Measurements from ENCODE around the gene RETN. TPM values are rescaled to one million over a fixed set of nuclear protein-coding genes. Genes with fewer than 3 reads are reported as not detected.

The RETN gene
- total RNA-seq, 1 donor from 2014 or later, result 8.5 TPM

DNA sequence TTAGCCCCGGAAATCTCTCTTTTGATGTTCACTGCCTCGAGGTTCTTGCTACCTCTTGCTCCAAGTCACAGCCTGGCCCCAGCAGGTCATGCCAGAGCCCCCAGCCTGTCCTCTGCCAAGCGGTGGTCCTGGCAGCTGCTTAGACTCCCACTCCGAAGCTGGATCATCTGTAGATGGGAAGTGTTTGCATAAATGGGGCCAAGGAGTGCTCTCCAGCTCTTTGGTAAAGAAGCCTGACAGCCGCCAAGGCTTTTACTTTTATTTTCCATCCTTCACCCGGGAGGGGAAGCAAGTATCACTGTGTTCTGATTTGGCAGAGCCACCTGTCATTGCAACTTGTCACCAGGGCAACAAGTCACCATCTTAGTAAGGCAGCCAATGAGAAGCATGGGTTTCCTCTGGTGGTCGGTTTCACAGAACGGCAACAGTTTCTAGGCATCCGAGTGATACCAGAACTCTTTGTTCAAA is 10.6 kb upstream of the RETN start:
- no peak for DNase-seq

GRCh38 chr19:7661744-7662538 is 6.9 kb upstream of the RETN start:
- DNase-seq, result no peak

- no peak for DNase-seq
Measured at GRCh38 chr19:7662657-7663056, 6.2 kb upstream of the RETN start.

- peak; percentile 27 for DNase-seq
Measured at GRCh38 chr19:7663706-7664105, 5.1 kb upstream of the RETN start.

DNA sequence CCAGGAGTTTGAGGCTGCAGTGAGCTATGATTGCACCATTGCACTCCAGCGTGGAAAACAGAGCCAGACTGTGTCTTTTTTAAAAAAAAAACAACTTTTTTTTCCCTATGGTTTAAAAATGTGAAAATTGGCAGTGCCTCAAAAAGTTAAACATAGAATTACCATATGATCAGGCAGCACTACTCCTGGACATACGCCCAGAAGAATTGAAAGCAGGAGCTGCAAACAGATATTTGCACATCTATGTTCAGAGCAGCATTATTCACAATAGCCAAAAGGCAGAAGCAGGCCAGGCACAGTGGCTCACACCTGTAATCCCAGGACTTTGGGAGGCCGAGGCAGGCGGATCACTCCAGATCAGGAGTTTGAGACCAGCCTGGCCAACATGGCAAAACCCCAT is 3.8 kb upstream of the RETN start:
- DNase-seq, result peak; percentile 73

DNA sequence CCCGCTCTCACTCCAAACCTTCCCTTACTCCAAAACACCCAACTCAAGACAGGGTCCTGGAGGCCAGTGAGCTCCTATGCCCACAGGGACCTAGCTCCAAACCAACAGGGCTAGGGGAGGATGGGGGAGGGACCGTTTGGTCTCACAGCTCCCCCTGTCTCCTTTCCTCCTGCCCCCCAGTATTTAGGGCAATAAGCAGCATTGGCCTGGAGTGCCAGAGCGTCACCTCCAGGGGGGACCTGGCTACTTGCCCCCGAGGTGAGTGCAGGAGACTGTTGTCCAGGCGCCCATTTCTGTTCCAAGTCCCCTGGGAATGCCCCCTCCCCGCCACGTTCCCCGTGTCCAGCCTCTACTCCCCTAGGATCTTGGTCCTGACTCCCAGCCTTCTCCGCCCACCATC is 792 bp downstream of the RETN start:
- no peak for DNase-seq

GRCh38 chr19:7670150-7670783 is 1.4 kb downstream of the RETN start:
- peak; percentile 33 for DNase-seq

DNA sequence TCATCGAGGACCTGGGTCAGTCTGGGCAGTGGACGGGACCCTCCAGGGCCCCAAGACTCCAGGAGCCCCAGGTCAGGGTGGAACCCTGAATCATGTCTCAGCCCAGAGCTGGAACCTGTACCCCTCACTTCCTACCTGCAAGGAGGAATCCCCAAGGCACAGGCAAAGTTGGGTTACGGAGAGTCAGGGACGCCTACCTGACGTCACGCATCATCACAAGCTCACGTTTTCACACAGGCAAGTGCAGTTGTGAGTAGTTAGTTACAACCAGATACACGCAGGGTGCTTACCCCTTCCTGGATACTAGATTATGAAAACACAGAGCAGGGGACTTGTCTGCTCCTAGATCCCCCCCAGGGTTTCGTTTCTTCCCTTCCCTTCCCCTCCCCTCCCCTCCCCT is 1.9 kb downstream of the RETN start:
- no peak for DNase-seq

DNA sequence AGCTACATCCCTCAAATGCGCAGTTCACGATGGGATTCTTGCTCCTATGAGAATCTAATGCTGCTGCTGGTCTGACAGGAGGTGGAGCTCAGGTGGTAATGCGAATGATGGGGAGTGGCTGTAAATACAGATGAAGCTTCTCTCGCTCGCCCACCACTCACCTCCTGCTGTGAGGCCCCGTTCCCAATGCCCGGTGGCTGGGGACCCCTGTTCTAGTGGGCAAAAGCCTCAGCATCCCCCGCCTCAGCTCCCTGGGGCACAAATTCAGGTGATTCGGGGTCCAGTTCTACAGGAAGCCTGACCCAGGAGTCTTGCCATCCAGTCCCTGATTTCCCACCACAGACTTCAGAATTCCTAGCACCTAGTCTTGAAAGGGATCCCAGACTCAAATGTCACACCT is 3.7 kb downstream of the RETN start:
- DNase-seq, result no peak

DNA sequence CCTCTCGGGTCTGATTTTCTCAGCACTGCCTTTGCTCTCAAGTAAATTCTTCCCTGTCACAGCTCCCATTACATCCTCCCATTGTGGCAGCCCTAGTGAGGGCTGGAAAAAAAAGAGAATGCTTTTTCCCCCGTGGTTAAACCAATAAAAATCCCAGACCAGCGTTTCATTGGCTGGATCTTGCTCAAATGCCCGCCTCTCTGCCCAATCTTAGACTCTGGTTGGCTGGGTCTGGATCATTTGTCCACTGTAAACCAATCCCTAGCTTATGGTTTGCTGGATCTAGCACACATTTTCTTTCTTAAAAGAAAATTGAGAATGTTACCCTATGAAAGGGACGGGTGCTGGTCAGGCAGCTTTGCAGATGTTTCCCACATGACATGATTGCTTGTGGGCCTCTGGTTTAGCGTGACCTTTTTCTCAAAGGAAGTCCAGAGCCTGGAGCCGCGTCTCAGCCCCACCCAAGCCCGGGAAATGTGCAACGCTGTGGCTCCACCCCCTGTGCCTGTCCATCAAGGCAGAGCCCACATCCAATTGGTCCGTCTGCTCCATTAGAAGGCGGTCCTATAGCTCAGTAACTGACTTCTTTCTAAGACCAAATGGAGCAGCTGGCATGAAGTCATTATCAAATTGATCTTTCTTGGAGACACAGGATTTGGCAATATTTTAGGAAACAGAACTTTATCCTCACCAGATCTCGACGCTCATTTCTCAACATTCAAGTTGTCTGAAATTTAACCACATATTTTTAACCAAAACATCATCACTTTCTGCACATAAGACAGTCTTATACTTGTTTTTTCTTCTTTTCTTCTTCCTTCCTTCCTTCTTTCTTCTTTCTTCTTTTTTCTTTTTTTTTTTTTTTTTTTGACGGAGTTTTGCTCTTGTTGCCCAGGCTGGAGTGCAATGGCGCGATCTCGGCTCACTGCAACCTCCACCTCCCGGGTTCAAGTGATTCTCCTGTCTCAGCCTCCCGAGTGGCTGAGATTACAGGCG is 5.5 kb downstream of the RETN start:
- DNase-seq, result peak; percentile 67

DNA sequence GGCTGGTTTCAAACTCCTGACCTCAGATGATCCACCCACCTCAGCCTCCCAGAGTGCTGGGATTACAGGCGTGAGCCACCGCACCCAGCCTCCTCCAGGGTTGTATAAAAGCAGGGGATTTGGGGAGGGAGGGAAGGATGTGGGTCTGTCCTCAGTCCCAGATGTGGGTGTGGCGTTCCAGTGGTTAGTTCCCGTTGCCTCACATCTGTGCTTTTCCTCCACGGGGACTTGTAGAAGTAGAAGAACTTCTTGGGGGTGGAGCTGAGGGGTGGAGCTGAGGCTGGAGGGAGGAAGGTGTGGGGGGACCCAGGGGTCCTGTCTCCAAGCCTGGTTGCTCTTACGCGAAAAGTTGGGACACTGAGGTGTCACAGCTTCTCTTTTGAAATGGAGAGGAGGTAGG is 7.5 kb downstream of the RETN start:
- no peak for DNase-seq

DNA sequence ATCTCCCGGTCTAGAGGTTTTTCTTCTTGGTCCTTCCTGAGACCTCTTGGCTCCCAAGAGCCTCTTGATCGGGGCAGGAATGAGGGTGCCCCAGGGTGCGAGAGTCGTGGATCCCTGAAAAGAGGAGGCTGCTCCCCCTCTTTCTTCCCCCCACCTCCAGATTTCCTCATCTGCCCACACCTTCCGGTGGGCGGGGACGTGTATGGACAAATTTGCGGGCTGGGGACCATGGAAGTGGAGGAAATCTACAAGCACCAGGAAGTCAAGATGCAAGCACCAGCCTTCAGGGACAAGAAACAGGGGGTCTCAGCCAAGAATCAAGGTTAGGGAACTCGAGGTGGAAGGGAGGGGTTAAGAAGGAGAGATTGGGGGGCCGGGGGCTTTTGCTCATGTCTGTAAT is 8.0 kb downstream of the RETN start, which contains the start of gene MCEMP1:
MCEMP1 (plus strand) TSS at position 237 of the 400 bp plus-strand sequence; CDS start at position 268, 31 bp downstream.
- no peak for DNase-seq

DNA sequence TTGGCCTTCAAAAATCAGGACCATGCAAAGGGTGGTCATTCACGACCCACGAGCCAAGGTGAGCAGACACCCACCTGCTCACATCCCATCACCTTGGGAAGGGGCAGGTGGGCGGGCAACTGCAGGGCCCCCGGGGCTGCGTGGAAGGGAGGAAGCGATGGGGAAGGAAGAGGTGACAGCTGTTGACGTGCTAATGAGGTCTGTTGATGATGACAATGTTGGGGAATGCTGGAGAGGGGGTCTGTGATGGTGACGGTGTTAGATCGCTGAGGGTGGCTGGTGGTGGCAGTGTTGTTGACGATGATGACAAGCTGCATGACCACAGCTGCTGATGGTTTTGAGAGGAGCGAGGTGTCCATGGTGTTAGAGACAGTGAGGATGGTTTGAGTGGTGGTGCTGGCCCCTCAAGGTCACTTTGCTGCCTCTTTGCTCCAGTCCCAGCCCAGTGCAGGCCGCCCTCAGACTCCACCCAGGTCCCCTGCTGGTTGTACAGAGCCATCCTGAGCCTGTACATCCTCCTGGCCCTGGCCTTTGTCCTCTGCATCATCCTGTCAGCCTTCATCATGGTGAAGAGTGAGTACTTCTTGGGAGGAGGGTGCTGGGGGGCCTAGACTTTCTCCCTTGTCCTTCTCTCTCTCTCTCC is 8.9 kb downstream of the RETN start:
- DNase-seq, result no peak

- no peak for DNase-seq
Measured at GRCh38 chr19:7678971-7679751, 10.3 kb downstream of the RETN start.

DNA sequence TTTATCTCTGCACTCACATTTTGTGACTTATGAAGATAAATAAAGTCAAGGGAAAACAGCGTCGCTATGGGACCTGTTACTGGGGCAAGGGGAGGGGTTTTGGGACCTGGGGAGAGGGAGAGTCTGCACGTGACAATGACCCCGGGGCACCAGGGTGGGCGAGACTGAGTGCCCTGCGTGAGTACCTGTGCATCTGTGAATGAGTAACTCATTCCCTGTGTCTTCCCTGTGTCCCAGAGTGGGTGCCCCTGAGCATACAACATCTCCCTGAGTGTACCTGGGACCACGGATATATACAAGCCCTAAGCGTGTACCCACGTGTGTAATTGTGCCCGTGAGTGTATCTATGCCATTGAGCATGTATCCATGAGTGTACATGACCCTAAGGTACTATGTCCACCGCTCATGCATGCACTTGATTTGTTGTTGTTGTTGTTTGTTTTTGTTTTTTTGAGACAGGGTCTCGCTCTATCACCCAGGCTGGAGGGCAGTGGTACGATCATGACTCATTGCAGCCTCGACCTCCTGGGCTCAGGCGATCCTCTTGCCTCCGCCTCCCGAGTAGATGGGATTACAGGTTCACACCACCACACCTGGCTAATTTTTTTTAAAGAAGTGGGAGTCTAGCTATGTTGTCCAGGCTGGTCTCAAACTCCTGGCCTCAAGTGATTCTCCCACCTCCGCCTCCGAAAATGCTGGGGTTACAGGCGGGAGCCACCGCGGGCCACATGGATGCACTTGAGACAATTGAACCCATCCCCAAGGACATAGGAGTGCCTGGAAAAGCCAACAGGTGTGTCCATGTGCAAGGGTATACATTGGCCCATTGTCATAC is 11.1 kb downstream of the RETN start:
- no peak for DNase-seq

DNA sequence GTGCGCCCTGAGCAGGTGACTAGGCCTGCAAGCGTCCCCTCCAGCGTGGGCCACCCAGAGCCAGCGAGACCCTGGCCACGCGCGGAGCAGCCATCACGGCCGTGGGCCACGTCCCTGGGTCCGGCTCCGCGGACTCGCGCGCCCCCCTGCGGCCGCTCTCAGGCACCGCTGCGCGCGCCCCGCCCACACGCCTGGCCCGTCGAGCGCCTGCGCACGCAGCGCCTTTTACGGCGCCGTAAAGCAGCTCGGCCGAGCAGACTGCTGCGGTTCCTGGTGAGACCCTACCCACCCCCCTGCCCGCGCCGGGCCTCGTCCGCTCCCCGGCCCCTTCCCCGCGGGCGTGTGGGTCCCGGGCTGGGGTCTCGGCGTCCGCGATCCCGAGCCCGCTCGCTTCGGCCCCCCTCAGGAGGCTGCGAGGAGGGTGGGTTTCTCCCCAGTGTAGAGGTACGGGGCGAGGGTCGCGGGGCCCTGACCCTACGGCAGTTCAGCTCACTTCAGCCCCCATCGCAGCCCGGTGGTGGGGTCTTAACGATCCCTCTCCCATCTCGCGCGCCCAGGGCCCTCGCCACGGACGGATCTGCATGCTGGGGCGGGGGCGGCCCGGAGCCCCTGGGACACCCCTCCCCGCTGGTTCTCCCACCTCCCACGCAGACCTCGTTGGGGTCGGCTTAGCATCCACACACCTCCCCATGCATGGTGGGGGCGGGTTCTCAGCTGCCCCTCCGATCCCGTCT is 11.9 kb downstream of the RETN start, which contains the start of gene TRAPPC5:
TRAPPC5 (plus strand) TSS at position 228 of the 734 bp plus-strand sequence. CDS start 1,421 bp downstream, outside the sequence.
- peak; percentile 82 for DNase-seq

DNA sequence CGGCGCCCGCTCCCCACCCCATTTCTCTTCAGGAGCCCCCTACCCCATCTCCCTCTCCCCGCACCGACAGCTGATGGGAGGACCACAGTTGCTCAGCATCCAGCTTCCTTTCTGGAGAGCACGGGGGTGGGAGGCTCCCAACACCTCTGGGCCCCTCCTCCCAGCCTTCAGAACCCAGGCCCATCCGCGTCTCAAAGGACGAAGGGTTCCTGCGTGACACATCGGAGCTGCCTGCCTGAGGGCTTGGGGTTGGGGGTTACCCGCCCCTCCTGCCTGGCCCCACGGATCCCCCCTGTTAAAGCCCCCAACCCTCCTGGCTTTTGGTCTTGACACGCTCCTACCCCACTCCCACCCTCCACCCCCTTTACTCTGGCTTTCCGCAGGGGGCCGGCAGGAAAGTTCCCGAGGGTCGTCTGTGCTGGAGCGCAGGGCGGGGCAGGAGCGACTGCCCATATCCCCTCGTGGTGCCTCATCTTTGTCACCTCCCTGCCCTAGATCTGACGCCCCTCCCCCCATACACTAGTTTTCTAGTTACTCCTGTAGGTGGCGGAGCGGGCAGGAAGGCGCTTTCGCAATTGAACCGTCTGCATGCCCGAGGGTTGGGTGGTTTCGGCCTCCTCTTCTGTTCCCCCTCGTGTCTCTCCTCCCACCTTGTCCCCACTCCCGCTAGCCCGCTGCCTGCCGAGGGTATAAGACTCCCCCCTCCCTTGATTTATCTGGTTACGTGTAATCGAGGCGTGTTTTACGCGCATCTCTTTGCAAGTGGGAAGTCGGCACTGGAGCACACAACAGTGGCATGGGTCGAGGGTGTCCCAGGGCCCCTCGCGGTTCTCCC is 12.7 kb downstream of the RETN start:
- peak; percentile 57 for DNase-seq

DNA sequence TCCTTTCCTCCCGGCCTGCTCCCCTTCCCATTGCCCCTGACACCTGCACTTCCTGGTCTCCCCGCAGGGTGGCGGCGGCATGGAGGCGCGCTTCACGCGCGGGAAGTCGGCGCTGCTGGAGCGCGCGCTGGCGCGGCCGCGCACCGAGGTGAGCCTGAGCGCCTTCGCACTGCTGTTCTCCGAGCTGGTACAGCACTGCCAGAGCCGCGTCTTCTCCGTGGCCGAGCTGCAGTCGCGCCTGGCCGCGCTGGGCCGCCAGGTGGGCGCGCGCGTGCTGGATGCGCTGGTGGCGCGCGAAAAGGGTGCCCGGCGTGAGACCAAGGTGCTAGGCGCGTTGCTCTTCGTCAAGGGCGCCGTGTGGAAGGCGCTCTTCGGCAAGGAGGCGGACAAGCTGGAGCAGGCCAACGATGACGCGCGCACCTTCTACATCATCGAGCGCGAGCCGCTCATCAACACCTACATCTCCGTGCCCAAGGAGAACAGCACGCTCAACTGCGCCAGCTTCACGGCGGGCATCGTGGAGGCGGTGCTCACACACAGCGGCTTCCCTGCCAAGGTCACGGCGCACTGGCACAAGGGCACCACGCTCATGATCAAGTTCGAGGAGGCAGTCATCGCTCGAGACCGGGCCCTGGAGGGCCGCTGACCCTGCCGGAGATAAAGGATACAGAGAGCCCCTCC is 13.5 kb downstream of the RETN start:
- DNase-seq, result no peak
